ENCODE results near the gene CELF5.

CELF5 gene

DNA sequence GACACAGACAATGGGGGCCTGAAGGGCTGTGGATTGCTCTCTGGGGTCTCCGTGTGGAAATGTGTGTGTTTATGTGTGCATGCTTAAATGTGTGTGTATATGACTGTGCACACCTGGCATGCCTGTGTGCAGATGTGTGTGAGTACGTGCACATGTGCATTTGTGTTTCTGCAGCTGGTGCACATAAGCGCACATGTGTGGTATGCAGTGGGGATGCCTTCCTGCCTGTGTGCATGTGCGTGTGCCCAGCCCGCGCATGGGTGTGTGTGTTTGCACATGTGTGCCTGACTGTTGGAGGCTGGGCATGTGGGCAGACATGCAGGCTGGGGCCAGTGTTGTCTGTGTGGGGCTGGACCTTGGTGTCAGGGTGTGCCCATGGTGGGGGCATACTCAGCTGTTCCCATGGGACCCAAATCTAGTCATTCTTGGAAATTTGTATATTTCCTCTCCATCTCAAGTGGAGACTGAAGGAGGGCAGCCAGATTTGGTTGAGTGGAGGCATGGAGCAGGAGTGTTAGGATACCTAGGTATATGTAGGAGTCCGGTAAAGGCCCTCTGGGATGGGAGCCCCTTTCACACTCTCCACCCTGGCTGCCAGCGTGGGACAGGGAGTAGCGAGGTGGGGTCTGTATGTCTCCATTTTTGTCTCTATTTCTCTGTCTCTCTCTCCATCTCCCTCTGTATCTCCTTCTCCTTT lies 49.9 kb downstream of the CELF5 start:
- no peak overlapping the region for H3K27ac ChIP-seq
- TF ChIP-seq ZFX (IDR thresholded peaks at IDR 0.05; ENCODE audit: borderline replicate concordance): no peak
- TF ChIP-seq, protein P1, sequence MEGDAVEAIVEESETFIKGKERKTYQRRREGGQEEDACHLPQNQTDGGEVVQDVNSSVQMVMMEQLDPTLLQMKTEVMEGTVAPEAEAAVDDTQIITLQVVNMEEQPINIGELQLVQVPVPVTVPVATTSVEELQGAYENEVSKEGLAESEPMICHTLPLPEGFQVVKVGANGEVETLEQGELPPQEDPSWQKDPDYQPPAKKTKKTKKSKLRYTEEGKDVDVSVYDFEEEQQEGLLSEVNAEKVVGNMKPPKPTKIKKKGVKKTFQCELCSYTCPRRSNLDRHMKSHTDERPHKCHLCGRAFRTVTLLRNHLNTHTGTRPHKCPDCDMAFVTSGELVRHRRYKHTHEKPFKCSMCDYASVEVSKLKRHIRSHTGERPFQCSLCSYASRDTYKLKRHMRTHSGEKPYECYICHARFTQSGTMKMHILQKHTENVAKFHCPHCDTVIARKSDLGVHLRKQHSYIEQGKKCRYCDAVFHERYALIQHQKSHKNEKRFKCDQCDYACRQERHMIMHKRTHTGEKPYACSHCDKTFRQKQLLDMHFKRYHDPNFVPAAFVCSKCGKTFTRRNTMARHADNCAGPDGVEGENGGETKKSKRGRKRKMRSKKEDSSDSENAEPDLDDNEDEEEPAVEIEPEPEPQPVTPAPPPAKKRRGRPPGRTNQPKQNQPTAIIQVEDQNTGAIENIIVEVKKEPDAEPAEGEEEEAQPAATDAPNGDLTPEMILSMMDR (IDR thresholded peaks at IDR 0.05): no peak

DNA sequence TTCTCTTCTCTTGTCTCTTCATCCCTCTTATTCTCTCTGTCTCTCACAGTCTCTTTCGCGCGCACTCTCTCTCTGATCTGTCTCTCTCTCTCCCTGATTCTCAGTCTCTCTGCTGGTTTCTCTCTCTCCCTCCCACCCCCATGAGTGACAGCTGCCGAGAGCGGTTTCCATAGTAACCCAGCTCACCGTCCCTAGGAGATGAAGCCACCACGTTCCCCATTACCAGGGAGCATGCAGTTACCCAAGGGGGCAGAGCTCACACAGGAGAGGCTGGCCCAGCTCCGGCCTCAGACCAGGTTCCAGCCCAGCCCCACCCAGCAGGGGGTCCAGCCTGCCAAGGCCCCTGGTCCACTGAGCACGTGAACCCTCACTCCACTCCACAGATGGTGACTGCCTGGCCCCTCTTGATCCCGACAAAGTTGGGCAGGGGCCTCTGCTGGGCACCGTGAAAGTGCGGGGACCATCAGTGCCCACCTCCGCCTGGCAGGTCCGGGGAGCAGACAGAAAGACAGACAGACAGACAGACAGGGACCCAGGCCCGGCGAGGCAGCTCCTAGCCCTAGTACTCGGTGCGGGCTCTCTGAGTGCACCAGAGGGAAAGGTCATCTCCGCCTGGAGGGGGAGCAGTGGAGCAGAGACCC lies 50.6 kb downstream of the CELF5 start:
- H3K27ac ChIP-seq: peak overlapping the region; percentile 57
- TF ChIP-seq, protein P1 (IDR thresholded peaks at IDR 0.05): no peak
- TF ChIP-seq ZFX (IDR thresholded peaks at IDR 0.05; ENCODE audit: borderline replicate concordance): no peak

DNA sequence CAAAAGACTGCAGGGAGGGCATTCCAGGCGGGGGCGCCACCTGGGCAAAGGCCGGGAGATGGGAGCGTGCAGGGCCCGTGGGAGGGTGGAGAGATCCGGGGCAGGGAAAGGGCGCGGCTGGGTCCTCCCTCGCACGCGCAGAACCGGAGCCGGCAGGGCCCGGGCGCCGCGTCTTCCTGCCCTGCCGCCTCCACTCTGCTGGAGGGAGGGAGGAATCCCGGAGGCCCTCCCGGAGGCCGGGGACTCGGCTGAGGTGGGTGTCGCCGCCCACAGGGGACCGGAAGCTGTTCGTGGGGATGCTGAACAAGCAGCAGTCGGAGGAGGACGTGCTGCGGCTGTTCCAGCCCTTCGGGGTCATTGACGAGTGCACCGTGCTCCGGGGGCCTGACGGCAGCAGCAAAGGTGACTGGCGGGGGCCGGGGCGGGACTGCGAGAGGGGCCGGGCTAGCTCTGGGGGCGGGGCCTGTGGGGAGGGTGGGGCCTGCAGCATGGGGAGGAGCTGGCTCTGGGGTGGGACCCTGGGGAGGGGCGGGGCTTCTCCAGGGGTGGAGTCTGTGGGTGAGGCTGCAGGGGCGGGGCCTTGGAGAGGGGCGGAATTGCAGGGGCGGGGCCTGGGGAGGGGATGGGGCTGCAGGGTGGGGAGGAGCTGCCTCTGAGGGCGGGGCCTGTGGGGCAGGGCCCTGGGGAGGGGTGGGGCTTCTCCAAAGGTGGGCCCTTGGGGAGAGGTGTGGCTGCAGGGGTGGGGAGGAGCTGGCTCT lies 51.3 kb downstream of the CELF5 start:
- no peak for TF ChIP-seq ZFX (IDR thresholded peaks at IDR 0.05; ENCODE audit: borderline replicate concordance)
- TF ChIP-seq, protein P1 (IDR thresholded peaks at IDR 0.05): peak; percentile 80
- peak overlapping the region; percentile 57 for H3K27ac ChIP-seq

DNA sequence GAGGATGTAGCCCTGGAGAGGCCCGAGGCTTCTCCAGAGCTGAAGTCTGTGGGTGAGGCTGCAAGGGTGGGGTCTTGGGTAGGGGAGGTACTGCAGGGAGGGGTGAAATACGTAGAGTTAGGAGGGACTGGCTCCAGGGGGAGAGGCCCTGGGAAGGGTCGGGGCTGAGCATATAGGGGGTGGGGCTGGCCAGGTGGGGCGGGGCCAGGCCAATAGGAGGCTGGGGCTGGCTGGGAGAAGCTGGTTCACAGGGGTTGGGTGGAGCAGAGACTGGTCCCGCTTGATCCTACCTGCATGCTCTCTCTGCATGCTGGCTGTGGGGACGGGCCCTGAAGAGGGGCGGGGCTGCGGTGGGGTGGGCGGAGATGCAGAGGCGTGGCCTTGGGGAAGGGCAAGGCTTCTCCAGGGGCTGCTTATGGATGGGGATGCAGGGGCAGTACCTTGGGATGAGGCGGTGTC lies 51.9 kb downstream of the CELF5 start:
- TF ChIP-seq, protein P1 (IDR thresholded peaks at IDR 0.05): no peak
- no peak for TF ChIP-seq ZFX (IDR thresholded peaks at IDR 0.05; ENCODE audit: borderline replicate concordance)
- peak overlapping the region; percentile 57; the same call in 1 of the 2 replicates for H3K27ac ChIP-seq

DNA sequence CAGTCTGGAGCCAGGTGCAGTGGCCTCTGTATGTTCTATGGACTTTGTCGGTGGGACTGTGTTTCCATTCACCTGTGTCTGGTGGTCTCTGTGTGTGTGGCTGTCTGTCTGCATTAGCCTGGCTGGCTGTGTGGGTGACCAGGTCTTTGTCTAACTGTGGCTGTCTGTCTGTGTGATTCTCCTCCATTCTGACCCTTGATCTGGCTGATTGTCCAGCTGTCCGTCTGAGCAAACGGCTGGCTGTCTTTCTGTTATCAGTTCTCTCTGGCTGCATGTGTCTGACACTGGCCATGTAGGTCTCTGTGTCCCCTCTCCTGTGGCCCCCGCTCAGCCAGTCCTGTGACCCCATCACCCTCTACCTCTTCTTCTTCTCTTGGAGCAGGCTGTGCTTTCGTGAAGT lies 53.2 kb downstream of the CELF5 start:
- H3K27ac ChIP-seq: no peak overlapping the region
- TF ChIP-seq, protein P1 (IDR thresholded peaks at IDR 0.05): no peak
- no peak for TF ChIP-seq ZFX (IDR thresholded peaks at IDR 0.05; ENCODE audit: borderline replicate concordance)

DNA sequence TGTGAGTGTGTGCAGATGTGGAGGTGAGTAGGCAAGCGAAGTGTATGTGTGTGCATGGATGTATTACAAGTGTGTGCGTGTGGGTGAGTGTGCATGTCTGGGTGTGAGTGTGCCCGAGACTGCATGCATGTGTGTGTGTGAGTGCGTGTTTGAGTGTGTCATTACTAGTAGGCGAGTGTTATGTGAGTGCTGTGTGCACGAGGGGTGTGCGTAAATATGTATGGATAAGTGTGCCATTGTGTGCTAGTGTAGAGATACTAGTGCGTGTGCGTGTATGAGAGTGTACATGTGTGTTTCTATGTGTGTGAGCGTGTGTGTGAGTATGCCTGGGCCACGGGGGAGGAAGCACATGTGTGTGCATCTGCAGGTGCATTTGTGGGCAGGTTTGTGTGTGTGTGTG lies 53.8 kb downstream of the CELF5 start:
- H3K27ac ChIP-seq: no peak overlapping the region
- TF ChIP-seq, protein P1 (IDR thresholded peaks at IDR 0.05): no peak
- no peak for TF ChIP-seq ZFX (IDR thresholded peaks at IDR 0.05; ENCODE audit: borderline replicate concordance)

All from 22Rv1 (cell line).